HEK293T (cell line): ENCODE results near the gene SBK3.

Experiments
- ARNT ChIP-seq: fragments of 450-650 bp; IDR thresholded peaks from 2 replicates; pipeline ENCODE4 v1.6.1; 2017; ENCODE audit warnings: mild to moderate bottlenecking
- FOXM1 ChIP-seq: fragments of 450-650 bp; IDR thresholded peaks from 2 replicates; pipeline ENCODE4 v1.6.1; 2017; ENCODE audit warnings: mild to moderate bottlenecking, borderline replicate concordance
- TARDBP ChIP-seq: fragments of 450-650 bp; IDR thresholded peaks from 2 replicates; pipeline ENCODE4 v1.6.1; 2016

DNA sequence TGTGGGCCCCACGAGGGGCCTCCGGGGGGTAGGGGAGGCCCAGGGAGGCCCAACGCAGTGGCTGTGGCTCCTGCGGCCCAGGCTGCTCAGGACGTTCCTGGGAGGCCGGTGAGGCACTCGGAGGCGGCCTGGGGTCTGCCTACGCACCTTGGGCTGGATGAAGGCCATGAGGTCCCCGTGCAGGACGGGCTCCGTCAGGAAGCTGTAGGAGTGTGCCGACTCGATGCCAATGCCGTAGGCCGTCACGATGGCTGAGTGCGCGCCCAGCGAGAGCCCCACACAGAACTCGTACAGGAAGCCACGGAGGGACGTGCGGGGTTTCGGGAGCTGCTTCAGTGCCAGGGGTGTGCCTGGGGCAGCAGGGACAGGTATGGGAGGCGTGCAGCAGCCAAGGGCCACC, 14.3 kb downstream of the SBK3 start:
- no peak for TF ChIP-seq ARNT
- no peak for TF ChIP-seq FOXM1
- TF ChIP-seq TARDBP: no peak
